Kidney (tissue), 14 donors: Measurements from ENCODE around the gene FATE1. TPM values are rescaled to one million over a fixed set of nuclear protein-coding genes. Genes with fewer than 3 reads are reported as not detected.
A peak's percentile ranks its signal among the peaks of the same experiment; 100 is the strongest.

ENCODE experiments used
- DNase-seq, 5 donors: peaks; one replicate each; pipeline ENCODE4 v3.0.0-alpha.2; 2013 to 2020
- FAIRE-seq: peaks from 2 replicates; lab custom pipeline; 2012; peaks lifted over from hg19 to GRCh38; lab: Jason Lieb, UNC
- H3K27ac ChIP-seq, 2 donors: one replicate each; pipeline ENCODE4 v1.7.0; 2013; ENCODE audit warnings: low read depth in 2 of 2, low read length in 2 of 2, inconsistent platforms in 1 of 2
- H3K27me3 ChIP-seq: one replicate; pipeline ENCODE4 v1.7.1; 2013; ENCODE audit warnings: low read length, inconsistent platforms; ENCODE audit not compliant: control insufficient read depth, insufficient read depth
- H3K36me3 ChIP-seq, 3 donors: one replicate each; pipeline versions ENCODE4 v1.7.0 to v1.7.1; 2013; ENCODE audit warnings: low read length in 3 of 3, control low read depth in 1 of 3, inconsistent platforms in 1 of 3; ENCODE audit not compliant: insufficient read depth in 3 of 3, control insufficient read depth in 2 of 3
- H3K4me1 ChIP-seq, 3 donors: one replicate each; pipeline versions ENCODE4 v1.7.0 to v1.7.1; 2013; ENCODE audit warnings: low read length in 3 of 3, inconsistent platforms in 1 of 3, low read depth in 1 of 3; ENCODE audit not compliant: control insufficient read depth in 2 of 3, insufficient read depth in 2 of 3
- H3K4me3 ChIP-seq, 3 donors: one replicate each; pipeline versions ENCODE4 v1.7.0 to v1.8.1; 2013; ENCODE audit warnings: low read length in 3 of 3, control low read depth in 1 of 3, inconsistent platforms in 1 of 3
- H3K9ac ChIP-seq, 3 donors: one replicate each; pipeline versions ENCODE4 v1.7.0 to v1.7.1; 2013; ENCODE audit warnings: low read length in 3 of 3, control low read depth in 1 of 3, inconsistent platforms in 1 of 3
- H3K9me3 ChIP-seq, 3 donors: one replicate each; pipeline versions ENCODE4 v1.7.0 to v1.7.1; 2013; ENCODE audit warnings: low read length in 3 of 3, control low read depth in 1 of 3, inconsistent platforms in 1 of 3; ENCODE audit not compliant: control insufficient read depth in 2 of 3, insufficient read depth in 1 of 3
- CTCF ChIP-seq: IDR thresholded peaks from 3 replicates; pipeline ENCODE4 v1.5.1; 2012; ENCODE audit warnings: mild to moderate bottlenecking, moderate library complexity, borderline replicate concordance; ENCODE audit not compliant: insufficient read depth; ENCODE audit errors: extremely low read depth
- intact Hi-C: fragments of 100-400 bp; cut with DNase I; formaldehyde crosslinking; loops from one replicate; pipeline ENCODE4 v1.11.1; 2022
- polyA plus RNA-seq: library from polyadenylated mRNA; stranded (reverse); fragments of 350-450 nt; fragmentation: Illumina TruSeq; extraction: RNeasy Lipid Tissue Mini Kit (QIAGEN cat#74804); gene quantifications from one replicate; pipeline ENCODE4 v1.2.3, GENCODE V29; 2014; ENCODE audit warnings: low read depth, low replicate concordance; ENCODE audit not compliant: insufficient read depth
- total RNA-seq: library from RNA; stranded (reverse); fragmentation: NEBNext Ultra II Directional; extraction: Animal tissue kit (Norgen Biotek cat#: 25700); gene quantifications from one replicate; pipeline ENCODE4 v1.2.1, GENCODE V29; 2021
- donor health status: control.
- donor health status: control.
- donor health status: control.
- donor health status: control.
- donor health status: control.
- donor health status: DM: yes; HTN: yes; CAD: no.
- donor health status: Normal renal cell carcinoma (clear cell type).

The FATE1 gene
- total and polyA plus RNA-seq, 2 donors from 2014 or later = 0.52 TPM; not detected in 1

- FAIRE-seq (no peak), DNase-seq (peak in 1 of 5 donors; percentile 15)
- no peak for TF ChIP-seq CTCF
- intact Hi-C loops = no loop called here
- Histone ChIP-seq H3K36me3 (no peaks in the 10 kb centered on the region), H3K4me1 (no peaks in the 10 kb centered on the region), H3K9ac (no peak overlapping the region), H3K4me3 (no peak overlapping the region), H3K27ac (no peak overlapping the region), H3K9me3 (no peaks in the 10 kb centered on the region), H3K27me3 (no peaks in the 10 kb centered on the region)
Observed at GRCh38 chrX:151725338-151725614, 9.4 kb downstream of the FATE1 start.

- intact Hi-C loops = no loop called here
- Histone ChIP-seq H3K27me3 (no peaks in the 10 kb centered on the region), H3K9ac (no peak overlapping the region), H3K27ac (no peak overlapping the region), H3K9me3 (no peaks in the 10 kb centered on the region), H3K4me3 (no peak overlapping the region), H3K36me3 (no peaks in the 10 kb centered on the region), H3K4me1 (no peaks in the 10 kb centered on the region)
- no peak for FAIRE-seq
- no peak for TF ChIP-seq CTCF
- peak in 1 of 5 donors; percentile 49 for DNase-seq
Observed at GRCh38 chrX:151726751-151727150, 10.9 kb downstream of the FATE1 start.

GRCh38 chrX:151727346-151727745, 11.5 kb downstream of the FATE1 start:
- Histone ChIP-seq H3K36me3 (no peaks in the 10 kb centered on the region), H3K27me3 (no peaks in the 10 kb centered on the region), H3K9me3 (no peaks in the 10 kb centered on the region), H3K4me1 (no peaks in the 10 kb centered on the region), H3K9ac (no peak overlapping the region), H3K27ac (no peak overlapping the region), H3K4me3 (no peak overlapping the region)
- no peak for TF ChIP-seq CTCF
- DNase-seq (peak in 1 of 5 donors; percentile 35), FAIRE-seq (no peak)
- intact Hi-C loops = no loop called here

- Histone ChIP-seq H3K9ac (no peak overlapping the region), H3K36me3 (no peaks in the 10 kb centered on the region), H3K9me3 (no peaks in the 10 kb centered on the region), H3K27ac (no peak overlapping the region), H3K27me3 (no peaks in the 10 kb centered on the region), H3K4me1 (no peaks in the 10 kb centered on the region), H3K4me3 (no peak overlapping the region)
- TF ChIP-seq CTCF = no peak
- FAIRE-seq (no peak), DNase-seq (peak in 1 of 5 donors; percentile 33)
- intact Hi-C loops = no loop called here
Observed at GRCh38 chrX:151729056-151729725, 13.4 kb downstream of the FATE1 start.
